Karpas-422 (cell line): Measurements from ENCODE around the gene LGALS1. TPM values are rescaled to one million over a fixed set of nuclear protein-coding genes. Genes with fewer than 3 reads are reported as not detected.
A peak's percentile ranks its signal among the peaks of the same experiment; 100 is the strongest.

Experiments used
- DNase-seq: peaks from one replicate; pipeline ENCODE4 v3.0.0-alpha.2; 2015
- H2AFZ ChIP-seq: fragments of 200-600 bp; sonication (generic); 2 replicates; pipeline ENCODE4 v1.6.1; 2014; ENCODE audit warnings: antibody characterized with exemption, low read length, mixed read lengths
- H3K27ac ChIP-seq: fragments of 200-600 bp; sonication (generic); 2 replicates; pipeline ENCODE4 v1.5.1; 2014; ENCODE audit warnings: mild to moderate bottlenecking, low read length, moderate library complexity
- H3K27me3 ChIP-seq: fragments of 200-600 bp; sonication (generic); 2 replicates; pipeline ENCODE4 v1.6.1; 2014; ENCODE audit warnings: low read length, mixed read lengths
- H3K36me3 ChIP-seq: fragments of 200-600 bp; sonication (generic); 2 replicates; pipeline ENCODE4 v1.6.1; 2014; ENCODE audit warnings: low read length, mixed read lengths; ENCODE audit not compliant: insufficient read depth
- H3K4me1 ChIP-seq: fragments of 200-600 bp; sonication (generic); 2 replicates; pipeline ENCODE4 v1.6.1; 2014; ENCODE audit warnings: mild to moderate bottlenecking, low read length, mixed read lengths
- H3K4me2 ChIP-seq: fragments of 200-600 bp; sonication (generic); 2 replicates; pipeline ENCODE4 v1.6.1; 2014; ENCODE audit warnings: low read length, low read depth, mild to moderate bottlenecking; ENCODE audit not compliant: poor library complexity, severe bottlenecking
- H3K4me3 ChIP-seq: fragments of 200-600 bp; sonication (generic); 2 replicates; pipeline ENCODE4 v1.5.1; 2014; ENCODE audit warnings: mild to moderate bottlenecking, antibody characterized with exemption, low read length, mixed read lengths
- H3K79me2 ChIP-seq: fragments of 200-600 bp; sonication (generic); 2 replicates; pipeline ENCODE4 v1.6.1; 2014; ENCODE audit warnings: mild to moderate bottlenecking, low read length, mixed read lengths
- H3K9ac ChIP-seq: fragments of 200-600 bp; sonication (generic); 2 replicates; pipeline ENCODE4 v1.6.0; 2014; ENCODE audit warnings: low read length
- H3K9me2 ChIP-seq: fragments of 200-600 bp; sonication (generic), shearing (Covaris generic); replicated peaks from 2 replicates; pipeline ENCODE4 v1.6.0; 2014; ENCODE audit warnings: mild to moderate bottlenecking, low read length, moderate library complexity; ENCODE audit not compliant: insufficient read depth
- H3K9me3 ChIP-seq: fragments of 300-700, 200-600 bp; sonication (generic); 2 replicates; pipeline ENCODE4 v1.6.1; 2014; ENCODE audit warnings: low read length, mixed read lengths
- H4K20me1 ChIP-seq: fragments of 200-600 bp; sonication (generic); 2 replicates; pipeline ENCODE4 v1.6.1; 2014; ENCODE audit warnings: mild to moderate bottlenecking, antibody characterized with exemption, low read length, low read depth; ENCODE audit not compliant: insufficient read depth
- total RNA-seq: library from RNA; depleted of rRNA; stranded (reverse); fragments of >200 nt; shearing (Covaris generic); gene quantifications from 2 replicates; pipeline ENCODE4 v1.2.3, GENCODE V29; 2014; ENCODE audit warnings: low replicate concordance

Gene LGALS1
- total RNA-seq, 1 experiment from 2014 or later = 308 TPM

DNA sequence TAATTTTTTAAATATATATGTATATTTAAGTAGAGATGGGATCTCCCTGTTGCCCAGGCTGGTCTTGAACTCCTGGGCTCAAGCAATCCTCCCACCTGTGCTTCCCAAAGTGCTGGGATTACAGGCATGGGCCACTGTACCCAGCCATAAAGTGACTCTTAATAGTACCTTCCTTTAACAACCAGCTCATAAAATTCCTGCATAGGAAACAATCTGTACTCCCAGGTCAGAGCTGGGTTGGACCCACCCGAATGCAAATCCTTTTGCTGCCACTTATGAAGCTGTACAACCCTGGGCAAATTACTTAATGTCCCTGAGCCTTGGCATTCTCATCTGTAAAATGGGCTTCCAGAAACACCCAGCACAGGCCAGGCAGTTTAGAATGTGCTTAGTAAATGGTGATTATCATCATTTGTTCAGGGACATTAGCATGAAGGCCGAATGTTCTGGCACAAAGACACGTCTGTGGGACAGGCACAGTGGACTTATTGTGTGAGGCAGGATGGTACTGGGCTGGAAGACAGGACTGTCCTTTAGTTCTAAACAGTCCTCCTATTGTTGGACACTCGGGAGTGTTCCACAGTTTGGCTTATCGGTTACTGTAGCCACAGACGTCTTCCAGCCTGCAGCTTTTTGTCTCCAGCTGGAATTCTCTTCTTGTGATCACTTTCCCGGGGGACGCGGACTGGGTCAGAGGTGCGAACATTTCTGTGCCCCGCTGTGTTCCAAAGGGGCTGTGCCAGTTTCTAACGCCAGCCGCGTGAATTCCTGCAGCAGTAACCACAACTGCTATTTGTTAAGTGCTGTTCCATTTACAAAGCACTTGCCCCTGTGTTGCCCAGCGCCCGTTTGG, 11.0 kb upstream of the LGALS1 start:
- Histone ChIP-seq H3K9ac (no peak overlapping the region), H4K20me1 (peaks cover 60% of the 10 kb centered on the region), H3K9me3 (no peaks in the 10 kb centered on the region), H3K4me2 (no peak overlapping the region), H3K27me3 (no peaks in the 10 kb centered on the region), H2AFZ (no peak overlapping the region), H3K79me2 (peaks cover 73% of the 10 kb centered on the region), H3K4me1 (peaks cover 39% of the 10 kb centered on the region), H3K9me2 (no peaks in the 10 kb centered on the region), H3K36me3 (peaks cover 3% of the 10 kb centered on the region), H3K27ac (no peak overlapping the region), H3K4me3 (no peak overlapping the region)
- no peak for DNase-seq

DNA sequence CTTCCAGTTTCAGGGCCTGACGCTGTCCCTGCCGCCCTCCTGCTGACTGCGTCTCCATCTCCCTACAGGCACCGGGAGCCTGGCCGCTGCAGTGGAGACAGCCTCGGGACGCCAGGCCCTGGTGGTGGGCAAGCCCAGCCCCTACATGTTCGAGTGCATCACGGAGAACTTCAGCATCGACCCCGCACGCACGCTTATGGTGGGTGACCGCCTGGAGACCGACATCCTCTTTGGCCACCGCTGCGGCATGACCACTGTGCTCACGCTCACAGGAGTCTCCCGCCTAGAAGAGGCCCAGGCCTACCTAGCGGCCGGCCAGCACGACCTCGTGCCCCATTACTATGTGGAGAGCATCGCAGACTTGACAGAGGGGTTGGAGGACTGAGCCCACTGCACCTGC, 9.9 kb upstream of the LGALS1 start:
- peaks cover 3% of the 10 kb centered on the region for H3K36me3 ChIP-seq
- peaks cover 50% of the 10 kb centered on the region for H4K20me1 ChIP-seq
- no peaks in the 10 kb centered on the region for H3K9me2 ChIP-seq
- H3K79me2 ChIP-seq = peaks cover 63% of the 10 kb centered on the region
- no peaks in the 10 kb centered on the region for H3K9me3 ChIP-seq
- no peaks in the 10 kb centered on the region for H3K27me3 ChIP-seq
- no peak overlapping the region for H2AFZ ChIP-seq
- no peak overlapping the region for H3K4me3 ChIP-seq
- H3K4me1 ChIP-seq = peaks cover 29% of the 10 kb centered on the region
- DNase-seq = no peak
- H3K9ac ChIP-seq = no peak overlapping the region
- no peak overlapping the region for H3K4me2 ChIP-seq
- H3K27ac ChIP-seq = no peak overlapping the region

DNA sequence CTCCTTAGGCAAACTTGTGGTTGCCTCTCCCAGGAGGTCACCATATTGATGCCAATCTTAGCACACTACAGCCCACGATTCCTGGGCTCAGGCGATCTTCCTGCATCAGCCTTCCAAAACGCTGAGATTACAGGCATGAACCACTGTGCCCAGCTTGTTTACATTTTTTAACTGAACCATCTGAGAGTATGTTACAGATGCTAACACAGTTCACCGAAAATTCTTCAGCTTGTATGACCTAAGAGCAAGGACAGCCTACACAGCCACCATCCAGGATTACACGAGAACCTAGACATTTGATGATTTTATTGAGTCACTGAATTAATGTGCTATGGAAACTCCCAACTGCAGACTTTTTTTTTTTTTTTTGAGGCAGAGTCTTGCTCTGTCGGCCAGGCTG, 5.8 kb upstream of the LGALS1 start:
- Histone ChIP-seq H3K27me3 (no peaks in the 10 kb centered on the region), H3K79me2 (peaks cover 28% of the 10 kb centered on the region), H4K20me1 (peaks cover 20% of the 10 kb centered on the region; the same call in 1 of the 2 replicates), H3K4me3 (no peak overlapping the region), H3K4me1 (peaks cover 17% of the 10 kb centered on the region), H2AFZ (no peak overlapping the region), H3K4me2 (no peak overlapping the region), H3K36me3 (no peaks in the 10 kb centered on the region; the same call in none of the 2 replicates), H3K9me2 (no peaks in the 10 kb centered on the region), H3K9ac (no peak overlapping the region), H3K27ac (no peak overlapping the region), H3K9me3 (no peaks in the 10 kb centered on the region)
- no peak for DNase-seq

DNA sequence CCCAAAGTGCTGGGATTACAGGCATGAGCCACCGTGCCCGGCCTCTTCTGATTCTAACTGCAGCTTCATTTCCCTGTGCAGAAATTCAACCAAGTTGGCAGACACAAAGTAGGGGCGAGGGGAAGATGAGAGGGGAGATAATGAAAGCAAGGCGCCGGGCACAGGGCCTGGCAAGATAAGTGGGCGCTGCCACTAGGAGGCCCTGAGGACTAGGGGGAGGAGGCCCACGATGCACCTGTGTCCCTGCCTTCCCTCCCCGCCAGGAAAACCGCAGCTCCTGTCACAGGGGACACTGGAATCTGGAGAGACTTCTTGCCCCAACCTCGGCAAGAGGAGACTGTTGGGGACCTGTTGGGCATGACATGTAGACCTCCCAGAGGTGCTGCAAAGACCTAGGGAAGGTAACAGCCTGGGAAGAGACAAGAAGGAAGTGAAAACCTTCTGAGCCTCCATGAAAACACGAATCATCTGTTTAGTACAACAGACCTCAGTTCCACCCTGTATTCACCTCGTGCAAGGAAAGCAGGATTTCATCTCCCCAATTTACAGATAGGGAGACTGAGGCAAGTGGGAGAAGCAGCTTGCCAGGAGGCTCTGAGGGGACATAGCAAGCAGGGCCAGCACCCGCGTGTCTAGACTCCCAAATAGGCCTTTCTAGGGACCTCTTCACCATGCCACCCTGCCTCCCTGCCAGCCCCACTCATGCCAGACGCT, 3.1 kb upstream of the LGALS1 start:
- Histone ChIP-seq H3K9ac (no peak overlapping the region), H3K27me3 (no peaks in the 10 kb centered on the region), H3K4me3 (no peak overlapping the region), H4K20me1 (no peaks in the 10 kb centered on the region), H3K4me1 (peaks cover 38% of the 10 kb centered on the region), H3K27ac (no peak overlapping the region), H2AFZ (no peak overlapping the region), H3K79me2 (peaks cover 6% of the 10 kb centered on the region; the same call in 1 of the 2 replicates), H3K36me3 (no peaks in the 10 kb centered on the region), H3K9me3 (no peaks in the 10 kb centered on the region), H3K4me2 (no peak overlapping the region), H3K9me2 (no peaks in the 10 kb centered on the region)
- no peak for DNase-seq

DNA sequence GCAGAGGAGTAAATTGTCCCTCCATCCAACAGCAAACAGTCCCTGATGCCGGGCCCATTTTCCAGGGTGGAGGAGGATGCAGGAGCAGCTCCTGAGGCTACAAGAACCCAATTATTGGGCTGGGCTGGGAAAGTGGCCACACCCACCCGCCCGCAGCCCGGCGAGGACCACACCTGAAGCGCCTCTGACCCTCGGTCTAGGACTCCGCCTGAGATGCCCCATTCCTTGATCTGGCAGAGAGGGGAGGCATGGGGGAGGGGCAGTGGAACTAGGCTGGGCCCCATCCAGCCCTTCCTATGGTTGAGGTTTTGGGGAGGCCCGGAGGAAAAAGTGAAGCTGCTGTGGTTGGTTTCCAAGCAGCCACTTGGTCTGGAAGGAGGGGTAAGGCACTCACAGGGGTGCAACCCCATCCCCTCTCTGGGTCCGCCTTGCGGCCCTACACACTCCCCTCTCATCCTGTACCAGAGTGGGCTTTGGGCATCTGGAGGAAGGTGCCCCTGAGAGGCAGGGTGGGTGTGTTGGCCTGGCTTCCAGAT, 2.4 kb upstream of the LGALS1 start:
- peaks cover 34% of the 10 kb centered on the region for H3K4me1 ChIP-seq
- H2AFZ ChIP-seq = no peak overlapping the region
- no peak overlapping the region for H3K27ac ChIP-seq
- H3K4me3 ChIP-seq = no peak overlapping the region
- H3K4me2 ChIP-seq = no peak overlapping the region
- H3K9me2 ChIP-seq = no peaks in the 10 kb centered on the region
- no peaks in the 10 kb centered on the region for H3K27me3 ChIP-seq
- no peak overlapping the region for H3K9ac ChIP-seq
- no peak for DNase-seq
- H3K79me2 ChIP-seq = no peaks in the 10 kb centered on the region
- H3K36me3 ChIP-seq = no peaks in the 10 kb centered on the region
- H4K20me1 ChIP-seq = no peaks in the 10 kb centered on the region
- H3K9me3 ChIP-seq = no peaks in the 10 kb centered on the region

DNA sequence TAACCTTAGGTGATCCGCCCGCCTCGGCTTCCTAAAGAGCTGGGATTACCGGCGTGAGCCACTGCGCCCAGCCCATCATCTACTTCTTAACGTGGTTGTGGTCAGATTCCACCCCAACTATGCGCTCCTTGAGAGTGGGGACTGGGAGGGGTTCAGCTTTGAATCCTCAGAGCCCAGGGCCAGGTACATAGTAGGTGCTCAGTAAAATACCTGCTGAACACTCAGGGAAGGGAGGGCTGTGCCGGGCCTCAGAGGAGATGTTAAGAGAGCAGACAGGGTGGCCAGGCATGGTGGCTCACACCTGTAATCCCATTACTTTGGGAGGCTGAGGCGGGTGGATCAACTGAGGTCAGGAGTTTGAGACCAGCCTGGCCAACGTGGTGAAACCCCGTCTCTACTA, 1.2 kb upstream of the LGALS1 start:
- Histone ChIP-seq H3K4me1 (peaks cover 34% of the 10 kb centered on the region), H3K79me2 (no peaks in the 10 kb centered on the region), H3K27me3 (no peaks in the 10 kb centered on the region), H3K36me3 (no peaks in the 10 kb centered on the region), H3K9me2 (no peaks in the 10 kb centered on the region), H3K4me2 (no peak overlapping the region), H3K9ac (no peak overlapping the region), H3K9me3 (no peaks in the 10 kb centered on the region), H3K4me3 (no peak overlapping the region), H4K20me1 (no peaks in the 10 kb centered on the region), H3K27ac (no peak overlapping the region), H2AFZ (no peak overlapping the region)
- no peak for DNase-seq

DNA sequence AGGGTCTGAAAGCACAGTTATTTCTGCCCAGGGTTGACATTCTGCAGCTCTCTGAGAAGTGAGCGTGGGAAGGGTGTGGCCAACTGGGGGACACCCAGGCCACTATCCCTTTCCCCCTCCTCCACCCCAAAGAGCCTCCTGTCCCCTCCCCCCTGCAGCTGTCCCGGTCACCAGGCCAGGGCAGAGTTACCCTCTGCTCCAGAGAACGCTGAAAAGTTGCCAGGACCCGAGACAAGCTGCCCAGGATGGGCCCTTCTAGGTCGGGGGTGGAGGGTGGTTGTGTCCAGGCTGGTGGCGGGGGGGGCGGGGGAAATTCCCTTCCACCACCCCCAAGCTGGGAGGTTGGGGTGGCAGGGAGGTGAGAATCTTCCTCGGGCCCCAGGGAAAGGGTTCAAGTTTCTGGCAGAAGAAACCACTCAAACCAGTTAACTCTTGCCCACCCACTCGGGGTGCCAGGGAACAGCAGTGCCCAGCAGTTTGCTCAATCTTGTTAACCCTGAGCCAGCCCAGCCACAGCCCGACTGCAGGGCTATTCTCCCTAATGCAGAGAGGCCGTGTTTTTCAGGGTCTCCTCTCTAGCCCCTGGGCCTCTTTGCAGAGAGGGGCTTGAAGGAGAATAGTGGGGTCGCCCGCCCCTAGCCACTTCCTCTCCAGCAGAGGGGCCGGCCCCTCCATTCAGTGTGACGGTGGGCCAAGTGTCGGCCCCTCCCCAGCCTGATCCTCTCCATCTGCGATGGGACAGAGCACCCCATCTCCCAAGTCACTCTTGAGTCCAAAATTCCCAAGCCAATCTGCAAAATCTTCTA, 697 bp downstream of the LGALS1 start:
- no peaks in the 10 kb centered on the region for H3K79me2 ChIP-seq
- peak; percentile 55 for DNase-seq
- peaks cover 34% of the 10 kb centered on the region for H3K4me1 ChIP-seq

More for the DNA sequence above, 697 bp downstream of the LGALS1 start:
- no peaks in the 10 kb centered on the region for H3K9me3 ChIP-seq
- no peaks in the 10 kb centered on the region for H3K27me3 ChIP-seq
- no peaks in the 10 kb centered on the region for H4K20me1 ChIP-seq
- no peaks in the 10 kb centered on the region for H3K9me2 ChIP-seq
- no peak overlapping the region for H2AFZ ChIP-seq
- no peaks in the 10 kb centered on the region for H3K36me3 ChIP-seq
- H3K4me2 ChIP-seq = peak overlapping the region; percentile 86
- peak overlapping the region; percentile 69 for H3K4me3 ChIP-seq
- peak overlapping the region; percentile 75 for H3K9ac ChIP-seq
- H3K27ac ChIP-seq = peak overlapping the region; percentile 85
